GM21723 (cell line): Measurements from ENCODE around the gene ATP10A.

Source experiments
- ATAC-seq: cut with Tn5 transposase; IDR thresholded peaks from one replicate; pipeline ENCODE4 v1.9.1; 2021; ENCODE audit warnings: mild to moderate bottlenecking, moderate library complexity; ENCODE audit not compliant: unreplicated experiment

ATP10A gene

GRCh38 chr15:25742776-25743547 is 120.2 kb downstream of the ATP10A start:
- ATAC-seq = no peak

DNA sequence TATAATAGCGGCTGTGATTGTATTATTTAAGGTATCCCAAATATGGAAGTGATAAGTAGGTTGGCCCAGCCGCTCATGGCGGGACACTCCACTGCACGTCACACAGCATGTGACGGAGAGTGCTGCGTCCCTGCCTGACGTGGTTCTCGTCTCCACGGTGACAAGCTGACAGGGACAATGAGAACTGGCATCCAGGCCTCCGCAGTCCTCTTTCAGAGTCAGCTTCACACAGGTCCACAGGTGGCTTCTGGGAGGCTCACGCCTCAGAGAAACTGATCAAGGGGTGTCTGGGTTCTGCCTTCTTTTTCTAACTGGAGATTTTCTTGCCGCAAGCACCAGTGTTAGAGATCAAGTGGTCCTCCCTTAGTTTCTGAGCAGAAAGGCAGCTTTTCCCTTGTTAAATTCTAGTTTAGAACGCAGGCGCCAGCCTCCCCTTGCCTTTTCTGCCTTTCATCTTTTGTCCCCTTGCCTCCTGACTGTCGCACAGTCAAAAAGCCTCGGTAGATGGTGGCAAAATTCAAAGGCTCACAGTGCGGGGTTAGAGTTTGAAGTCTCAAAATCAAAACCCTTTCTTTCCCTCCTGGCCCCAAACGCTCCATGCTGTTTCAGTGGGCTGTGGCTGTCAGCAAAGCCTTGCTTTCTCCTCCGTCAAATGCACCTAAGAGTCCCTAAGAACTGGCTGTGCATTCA is 120.9 kb downstream of the ATP10A start:
- ATAC-seq = no peak

DNA sequence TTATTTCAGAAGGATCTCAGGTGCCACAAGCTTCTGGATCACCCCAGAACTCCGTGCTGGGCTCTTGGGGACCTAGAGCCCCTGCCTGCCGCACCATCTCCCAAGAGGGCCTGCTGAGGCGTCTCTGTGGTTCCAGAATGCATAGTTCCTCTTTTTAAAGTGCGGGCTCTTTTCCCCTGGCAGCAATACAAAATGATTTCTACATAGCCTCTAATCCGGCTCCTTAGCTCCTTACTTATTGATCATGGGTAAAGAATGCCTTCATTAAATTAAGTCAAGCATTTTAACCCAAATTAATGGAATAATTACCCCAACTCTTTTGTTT is 121.9 kb downstream of the ATP10A start:
- ATAC-seq = no peak

DNA sequence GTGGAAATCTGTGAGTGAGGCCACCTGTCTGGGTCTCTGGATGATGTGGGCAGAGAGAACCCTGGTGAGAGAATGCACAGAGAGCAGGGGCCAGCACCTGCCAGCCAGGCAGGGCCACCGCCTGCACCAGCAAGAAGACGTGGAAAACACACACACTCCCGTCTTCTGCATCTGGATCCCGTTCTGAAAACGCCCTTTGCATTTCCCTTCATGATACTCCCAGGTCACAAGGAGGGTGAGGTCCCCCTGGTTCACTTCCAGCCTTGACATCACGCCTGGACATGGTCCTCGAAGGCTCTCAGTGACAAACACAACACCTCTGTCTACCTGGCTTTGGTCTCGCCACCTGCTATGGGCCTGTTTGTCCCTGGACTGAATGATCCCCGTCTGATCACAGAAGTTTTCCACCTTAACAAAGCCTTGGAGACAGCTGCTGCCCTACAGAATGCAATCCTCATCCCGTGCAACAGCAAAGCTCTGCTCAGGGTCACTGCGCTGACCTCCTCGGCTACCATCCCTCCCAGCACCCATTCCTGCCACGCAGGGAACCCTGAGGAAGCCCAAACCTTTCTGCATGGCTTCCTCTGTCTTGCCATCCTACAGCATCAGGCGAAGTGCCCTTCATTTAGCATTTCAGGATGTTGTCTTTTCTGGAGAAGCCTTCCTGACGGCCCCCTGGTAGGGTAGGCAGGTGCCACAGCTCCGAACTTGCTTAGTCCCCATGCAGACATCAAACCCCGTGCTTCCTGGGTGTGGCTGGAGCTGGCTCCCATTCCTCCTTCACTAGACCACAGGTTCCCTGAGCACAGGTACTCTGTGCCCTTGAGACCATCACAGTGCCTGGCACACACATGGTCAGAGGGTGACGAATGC is 122.5 kb downstream of the ATP10A start:
- ATAC-seq = no peak

GRCh38 chr15:25739687-25740121 is 123.4 kb downstream of the ATP10A start:
- no peak for ATAC-seq

DNA sequence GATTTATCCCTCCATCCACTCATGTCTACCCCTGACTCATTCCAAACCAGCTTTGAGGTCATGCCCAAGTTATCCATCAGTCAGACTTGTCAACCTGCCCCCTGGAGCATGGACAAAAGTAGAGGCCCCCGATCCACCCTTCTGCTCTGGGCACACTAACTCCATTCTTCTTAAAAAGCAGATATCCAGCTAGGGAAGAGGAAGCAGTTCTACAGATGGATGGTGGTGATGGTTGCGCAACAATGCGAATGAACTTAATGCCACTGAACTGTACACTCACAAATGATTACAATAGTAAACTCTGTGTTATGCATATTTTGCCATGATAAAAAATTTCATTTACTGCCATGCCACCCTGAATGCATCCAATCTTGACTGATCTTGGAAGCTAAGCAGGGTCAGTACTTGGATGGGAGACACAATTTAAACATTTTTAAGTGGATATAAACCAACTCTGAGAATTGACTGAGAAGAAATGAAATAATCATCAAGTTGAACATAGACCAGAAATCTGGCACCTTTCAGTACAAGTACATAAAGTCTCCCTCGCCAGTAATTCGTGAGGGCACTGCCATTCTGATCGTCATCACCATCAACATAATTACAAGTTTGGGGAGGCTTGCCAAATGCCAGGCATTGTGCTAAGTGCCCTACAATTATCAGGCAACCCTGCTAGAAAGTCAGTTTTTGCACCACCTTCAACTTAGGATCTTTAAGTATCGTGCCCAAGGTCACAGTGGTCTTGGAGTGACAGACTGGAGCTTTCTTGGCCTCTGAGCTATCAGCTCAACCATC is 124.8 kb downstream of the ATP10A start:
- ATAC-seq = no peak

DNA sequence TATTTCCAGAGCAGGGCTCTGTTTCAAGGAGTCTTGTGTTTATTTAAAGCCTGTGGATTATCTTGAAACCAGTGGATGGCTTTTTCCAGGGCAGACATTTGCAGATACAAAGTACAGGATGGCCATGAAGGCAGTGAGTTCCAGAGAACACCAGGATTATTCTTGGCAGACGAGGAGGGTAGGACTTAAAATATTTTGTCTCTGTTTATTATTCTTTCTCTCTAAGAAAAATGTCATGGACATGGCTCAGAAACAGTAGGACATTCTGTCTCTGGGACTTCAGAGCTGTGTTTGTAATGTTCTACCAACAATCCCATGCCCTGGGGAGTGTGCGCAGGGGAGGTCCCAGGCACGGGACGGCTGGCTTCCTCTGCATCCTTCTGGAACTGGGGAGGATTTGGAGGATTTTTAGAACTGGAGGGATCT is 125.9 kb downstream of the ATP10A start:
- no peak for ATAC-seq

DNA sequence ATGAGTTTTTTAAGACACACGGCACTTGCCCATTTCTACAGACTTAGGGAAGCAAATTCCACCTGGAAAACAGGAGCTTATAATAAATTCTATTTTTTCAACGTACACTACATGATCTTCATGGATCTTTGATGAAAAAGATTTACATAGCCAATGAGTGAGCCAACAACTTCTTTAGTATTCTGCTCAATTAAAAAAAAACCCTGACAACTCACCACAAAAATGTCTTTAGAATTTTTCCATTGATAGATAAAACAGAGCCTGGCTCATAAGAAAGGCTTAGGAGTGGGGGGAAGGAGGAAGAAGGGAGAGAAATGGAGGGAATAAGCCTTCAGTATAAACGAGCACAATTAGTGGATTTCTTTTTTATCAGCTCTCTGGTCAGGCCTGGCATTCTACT is 126.7 kb downstream of the ATP10A start:
- no peak for ATAC-seq

GRCh38 chr15:25735550-25736384 is 127.4 kb downstream of the ATP10A start:
- no peak for ATAC-seq

- no peak for ATAC-seq
These were observed 128.3 kb downstream of the ATP10A start for GRCh38 chr15:25734680-25735355.

- no peak for ATAC-seq
These were observed 129.1 kb downstream of the ATP10A start for GRCh38 chr15:25733856-25734679.

- ATAC-seq = no peak
These were observed 129.9 kb downstream of the ATP10A start for GRCh38 chr15:25733036-25733855.

DNA sequence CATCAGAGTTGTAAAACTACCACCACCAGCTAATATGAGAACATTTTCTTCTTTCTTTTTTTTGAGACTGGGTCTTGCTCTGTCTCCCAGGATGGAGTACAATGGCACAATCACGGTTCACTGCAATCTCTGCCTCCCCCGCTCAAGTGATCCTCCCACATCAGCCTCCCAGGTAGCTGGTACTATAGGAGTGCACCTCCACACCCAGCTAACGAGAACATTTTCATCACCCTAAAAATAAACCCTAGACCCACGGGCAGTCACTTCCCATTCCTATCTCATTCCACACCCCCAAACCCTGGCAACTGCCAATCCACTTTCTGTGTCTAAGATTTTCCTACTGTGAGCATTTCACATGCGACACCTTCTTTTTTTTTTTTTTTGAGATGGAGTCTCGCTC is 130.9 kb downstream of the ATP10A start:
- ATAC-seq = no peak

DNA sequence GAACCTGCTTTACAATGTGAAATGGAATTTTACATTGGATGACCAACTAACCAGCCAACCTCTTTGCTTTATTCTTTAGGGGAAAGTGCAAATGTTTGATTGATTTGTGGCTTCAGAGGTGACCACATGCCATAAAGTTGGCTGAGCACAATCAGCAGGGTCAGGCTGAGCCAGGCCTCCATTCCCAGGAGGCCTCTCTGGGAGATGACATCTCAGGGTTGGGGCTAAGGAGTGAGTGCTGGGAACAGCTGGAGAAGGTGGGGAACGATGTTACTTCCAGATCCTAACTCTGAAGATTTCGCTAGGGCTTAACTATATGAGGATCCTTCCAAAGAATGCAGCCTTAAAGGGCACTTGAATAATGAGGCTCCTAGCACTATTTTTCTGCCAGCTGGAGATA is 131.7 kb downstream of the ATP10A start:
- no peak for ATAC-seq

- no peak for ATAC-seq
These were observed 132.2 kb downstream of the ATP10A start for GRCh38 chr15:25730918-25731317.

GRCh38 chr15:25728816-25729215 is 134.3 kb downstream of the ATP10A start:
- no peak for ATAC-seq

GRCh38 chr15:25727867-25728600 is 135.1 kb downstream of the ATP10A start:
- ATAC-seq = no peak
